Right atrium auricular region (tissue), 2 donors: ENCODE data around the gene NUDT17. TPM values are rescaled to one million over a fixed set of nuclear protein-coding genes. Genes with fewer than 3 reads are reported as not detected.

Experiments used
- DNase-seq: peaks from one replicate; pipeline ENCODE4 v3.0.0-alpha.2; 2019; ENCODE audit warnings: low spot score
- H3K27ac ChIP-seq, 2 donors: fragments of 200-600 bp; sonication (generic); 1 replicate in 1 of 2; 2 replicates in 1 of 2; pipeline ENCODE4 v1.5.1; 2016 to 2019
- H3K27me3 ChIP-seq, 2 donors: fragments of 200-600 bp; sonication (generic); one replicate each; pipeline versions ENCODE4 v1.5.1 to v1.6.0; 2017 to 2019
- H3K36me3 ChIP-seq: fragments of 200-600 bp; sonication (generic); one replicate; pipeline ENCODE4 v1.5.1; 2016
- H3K4me1 ChIP-seq, 2 donors: fragments of 200-600 bp; sonication (generic); one replicate each; pipeline versions ENCODE4 v1.5.1 to v1.6.0; 2017 to 2019
- H3K4me3 ChIP-seq, 2 donors: fragments of 200-600 bp; sonication (generic); 1 replicate in 1 of 2; 2 replicates in 1 of 2; pipeline ENCODE4 v1.5.1; 2017 to 2019; ENCODE audit warnings: mild to moderate bottlenecking in 1 of 2, moderate library complexity in 1 of 2
- H3K9me3 ChIP-seq, 2 donors: fragments of 200-600 bp; sonication (generic); one replicate each; pipeline ENCODE4 v1.5.1; 2019
- CTCF ChIP-seq, 2 donors: fragments of 200-600 bp; sonication (generic); IDR thresholded peaks; one replicate each; pipeline ENCODE4 v1.5.1; 2019; ENCODE audit warnings: antibody characterized with exemption in 2 of 2
- total RNA-seq, 2 donors: library from RNA; depleted of rRNA; stranded (reverse); fragments of >200 nt; gene quantifications; one replicate each; pipeline ENCODE4 v1.1.0, GENCODE V29; 2016

NUDT17 gene
- total RNA-seq, 2 donors from 2014 or later: 3.2 to 10.5 TPM

GRCh38 chr1:145879775-145880174 is 34.3 kb downstream of the NUDT17 start:
- no peak for TF ChIP-seq CTCF (IDR thresholded peaks at IDR 0.05)
- no peaks in the 10 kb centered on the region for H3K4me1 ChIP-seq
- no peak overlapping the region for H3K4me3 ChIP-seq
- no peak overlapping the region for H3K27ac ChIP-seq
- no peaks in the 10 kb centered on the region for H3K27me3 ChIP-seq
- no peak for DNase-seq
- no peaks in the 10 kb centered on the region for H3K36me3 ChIP-seq
- H3K9me3 ChIP-seq: no peaks in the 10 kb centered on the region

- Histone ChIP-seq H3K27ac (no peak overlapping the region), H3K36me3 (no peaks in the 10 kb centered on the region), H3K4me3 (no peak overlapping the region), H3K9me3 (no peaks in the 10 kb centered on the region), H3K4me1 (peaks cover 0 to 13% of the 10 kb centered on the region in 2 donors), H3K27me3 (no peaks in the 10 kb centered on the region)
- DNase-seq: no peak
- no peak for TF ChIP-seq CTCF (IDR thresholded peaks at IDR 0.05)
These were observed 39.2 kb downstream of the NUDT17 start for GRCh38 chr1:145884675-145885074.

GRCh38 chr1:145885738-145886287 is 40.4 kb downstream of the NUDT17 start, which contains the start of gene ANKRD35:
Gene ANKRD35 (minus strand): TSS chr1:145885866. CDS start chr1:145885758, 108 bp downstream.
- Histone ChIP-seq H3K9me3 (no peaks in the 10 kb centered on the region), H3K4me3 (peak within 1 kb of the TSS; percentile 41 to 65), H3K4me1 (peaks cover 0 to 16% of the 10 kb centered on the region in 2 donors), H3K27ac (peak within 1 kb of the TSS in 1 of 2 donors; percentile 48), H3K36me3 (no peaks in the 10 kb centered on the region), H3K27me3 (no peaks in the 10 kb centered on the region)
- DNase-seq: peak; percentile 86
- TF ChIP-seq CTCF (IDR thresholded peaks at IDR 0.05): no peak

DNA sequence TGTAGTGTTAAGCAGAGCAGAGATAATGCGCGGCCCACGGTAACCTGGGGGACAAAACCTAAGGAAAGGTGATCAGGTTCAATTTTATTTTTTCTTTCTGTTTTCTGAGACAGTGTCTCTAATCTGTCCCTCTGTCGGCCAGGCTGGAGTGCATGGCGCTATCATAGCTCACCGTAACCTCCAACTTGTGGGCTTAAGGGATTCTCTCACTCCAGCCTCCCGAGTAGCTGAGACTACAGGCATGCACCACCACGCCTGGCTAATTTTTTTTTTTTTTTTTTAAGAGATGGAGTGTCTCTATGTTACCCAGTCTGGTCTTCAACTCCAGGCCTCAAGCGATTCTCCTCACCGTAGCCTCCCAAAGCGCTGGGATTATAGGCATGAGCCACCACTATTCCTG is 41.0 kb downstream of the NUDT17 start:
- DNase-seq: no peak
- peaks cover 0 to 22% of the 10 kb centered on the region in 2 donors for H3K4me1 ChIP-seq
- no peaks in the 10 kb centered on the region for H3K9me3 ChIP-seq
- H3K27me3 ChIP-seq: no peaks in the 10 kb centered on the region
- H3K36me3 ChIP-seq: no peaks in the 10 kb centered on the region
- H3K27ac ChIP-seq: peak overlapping the region in 1 of 2 donors; percentile 48
- peak overlapping the region; percentile 41 to 65 for H3K4me3 ChIP-seq
- TF ChIP-seq CTCF (IDR thresholded peaks at IDR 0.05): no peak

DNA sequence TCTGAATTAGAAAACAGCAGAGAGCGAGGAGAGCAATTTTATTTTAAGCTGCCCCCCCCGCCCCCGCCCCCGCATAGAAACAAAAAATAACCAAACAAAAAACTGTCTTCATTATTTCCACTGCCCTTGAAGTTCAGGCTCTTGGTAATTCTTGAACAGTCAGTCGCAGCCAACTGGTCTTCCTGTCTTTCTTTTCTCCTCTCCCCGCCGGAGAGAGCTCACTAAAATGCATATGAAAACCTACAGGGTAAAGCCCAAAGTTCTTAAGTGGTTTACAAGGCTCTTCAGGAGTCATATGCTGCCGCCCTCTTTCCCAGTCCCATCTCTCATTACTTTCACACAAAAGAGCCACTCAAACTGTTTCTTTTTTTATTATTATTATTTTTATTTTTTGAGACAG is 41.4 kb downstream of the NUDT17 start:
- H3K4me1 ChIP-seq: peaks cover 0 to 26% of the 10 kb centered on the region in 2 donors
- no peak for TF ChIP-seq CTCF (IDR thresholded peaks at IDR 0.05)
- H3K27ac ChIP-seq: peak overlapping the region in 1 of 2 donors; percentile 48
- DNase-seq: no peak
- H3K27me3 ChIP-seq: no peaks in the 10 kb centered on the region
- H3K36me3 ChIP-seq: no peaks in the 10 kb centered on the region
- H3K9me3 ChIP-seq: no peaks in the 10 kb centered on the region
- H3K4me3 ChIP-seq: peak overlapping the region in 1 of 2 donors; percentile 65

- no peaks in the 10 kb centered on the region for H3K27me3 ChIP-seq
- peaks cover 0 to 34% of the 10 kb centered on the region in 2 donors for H3K4me1 ChIP-seq
- H3K36me3 ChIP-seq: no peaks in the 10 kb centered on the region
- H3K9me3 ChIP-seq: no peaks in the 10 kb centered on the region
- H3K27ac ChIP-seq: no peak overlapping the region
- H3K4me3 ChIP-seq: no peak overlapping the region
- DNase-seq: no peak
- TF ChIP-seq CTCF (IDR thresholded peaks at IDR 0.05): no peak
These were observed 42.2 kb downstream of the NUDT17 start for GRCh38 chr1:145887631-145888030.
